ENCODE data around the gene SLC4A2.

SLC4A2 gene

DNA sequence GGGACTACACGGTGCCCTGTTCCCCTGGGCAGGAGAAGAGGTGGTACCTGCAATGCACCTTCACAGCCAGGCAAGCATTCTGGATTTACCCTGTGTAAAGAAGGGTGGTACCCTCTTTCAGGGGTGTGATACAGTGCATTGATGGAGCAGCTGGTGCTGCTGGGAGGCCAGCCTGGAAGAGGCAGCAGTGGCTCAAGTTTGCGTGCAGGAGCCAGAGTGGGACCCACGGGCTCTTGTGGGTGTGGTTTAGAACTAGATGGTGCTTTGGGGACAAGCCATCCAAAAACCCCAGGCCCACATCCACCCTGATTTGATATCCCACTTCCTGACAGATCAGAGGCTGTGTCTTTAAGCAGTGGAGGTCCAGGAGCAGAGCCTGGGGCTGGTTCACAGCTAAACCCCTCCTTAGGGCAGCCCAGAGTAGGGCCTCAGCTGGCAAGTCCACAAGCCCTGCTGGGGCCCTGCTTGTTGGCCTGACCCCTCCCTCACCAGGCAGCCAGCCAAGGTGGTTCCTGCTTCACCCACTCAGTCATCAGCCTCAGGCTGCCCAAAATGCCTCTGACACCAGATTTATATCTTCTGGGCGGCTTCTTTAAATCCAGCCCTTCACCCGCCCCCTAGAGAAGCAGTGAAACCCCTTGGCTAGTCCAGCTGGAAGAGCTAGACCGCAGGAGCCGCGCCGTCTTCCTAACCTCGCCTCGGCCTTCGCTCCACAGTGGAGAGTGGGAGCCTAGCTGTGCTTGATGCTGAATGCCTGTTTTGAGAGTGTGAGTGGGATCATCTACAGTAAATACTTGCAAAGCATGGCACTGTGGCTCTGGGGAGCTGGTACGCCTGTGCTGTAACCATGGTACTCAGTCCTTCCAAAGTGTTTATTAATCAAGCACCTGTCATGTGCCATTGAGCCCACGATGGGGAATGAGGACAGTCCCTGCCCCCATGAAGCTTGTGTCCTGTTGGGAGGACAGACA, 12.5 kb upstream of the SLC4A2 start:
- DNase-seq, result no peak

DNA sequence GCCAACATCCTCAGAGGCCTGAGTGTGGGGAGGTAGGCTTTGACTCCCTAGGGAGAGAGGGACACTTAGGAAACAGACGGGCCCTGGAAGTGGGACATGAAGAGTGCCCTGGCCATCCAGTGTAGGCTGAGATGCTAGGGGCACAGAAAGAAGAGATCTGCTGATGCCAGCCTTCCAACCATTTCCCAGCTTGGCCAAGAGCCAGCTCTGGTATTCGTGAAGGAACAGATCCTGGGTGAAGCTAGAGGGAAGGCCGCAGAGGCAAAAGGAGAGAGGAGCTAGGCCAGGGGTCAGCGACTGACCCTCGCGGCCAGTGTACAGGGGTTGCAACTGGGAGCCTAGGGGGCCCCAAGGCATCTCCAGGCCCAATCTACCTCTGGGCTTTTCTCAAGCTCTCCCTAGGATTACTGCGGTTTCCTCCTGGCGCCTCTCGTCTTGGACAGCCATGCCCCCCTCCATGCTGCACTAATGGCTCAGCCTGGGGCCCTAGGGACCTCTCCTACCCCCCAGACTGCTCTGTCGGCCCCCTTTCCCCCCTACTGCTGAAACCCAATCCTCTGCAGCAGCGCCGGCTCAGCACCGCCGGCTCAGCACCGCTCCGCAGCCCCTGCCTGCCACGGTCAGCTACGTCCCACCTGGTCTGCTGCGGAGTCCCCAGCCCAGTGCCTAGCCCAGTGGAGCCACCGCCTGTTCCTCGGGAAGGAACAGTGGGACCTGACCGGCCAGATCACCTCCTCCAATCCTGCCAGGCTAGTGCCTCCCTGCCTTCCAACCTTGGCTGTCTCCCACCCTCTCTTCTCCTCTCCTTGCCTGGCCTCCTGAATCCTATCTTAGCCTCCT, 11.2 kb upstream of the SLC4A2 start, which contains the start of gene ASIC3:
ASIC3 (plus strand) TSS at position 556 of the 840 bp plus-strand sequence. CDS start 355 bp downstream, outside the sequence.
- DNase-seq, result no peak

DNA sequence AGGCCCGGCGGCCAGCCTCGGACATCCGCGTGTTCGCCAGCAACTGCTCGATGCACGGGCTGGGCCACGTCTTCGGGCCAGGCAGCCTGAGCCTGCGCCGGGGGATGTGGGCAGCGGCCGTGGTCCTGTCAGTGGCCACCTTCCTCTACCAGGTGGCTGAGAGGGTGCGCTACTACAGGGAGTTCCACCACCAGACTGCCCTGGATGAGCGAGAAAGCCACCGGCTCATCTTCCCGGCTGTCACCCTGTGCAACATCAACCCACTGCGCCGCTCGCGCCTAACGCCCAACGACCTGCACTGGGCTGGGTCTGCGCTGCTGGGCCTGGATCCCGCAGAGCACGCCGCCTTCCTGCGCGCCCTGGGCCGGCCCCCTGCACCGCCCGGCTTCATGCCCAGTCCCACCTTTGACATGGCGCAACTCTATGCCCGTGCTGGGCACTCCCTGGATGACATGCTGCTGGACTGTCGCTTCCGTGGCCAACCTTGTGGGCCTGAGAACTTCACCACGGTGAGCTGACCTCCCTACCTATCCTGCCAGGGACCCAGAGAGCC, 10.4 kb upstream of the SLC4A2 start:
- DNase-seq, result no peak

GRCh38 chr7:151051108-151051507, 8.3 kb upstream of the SLC4A2 start:
- peak; percentile 39 for DNase-seq

GRCh38 chr7:151053096-151053495, 6.3 kb upstream of the SLC4A2 start:
- no peak for DNase-seq

DNA sequence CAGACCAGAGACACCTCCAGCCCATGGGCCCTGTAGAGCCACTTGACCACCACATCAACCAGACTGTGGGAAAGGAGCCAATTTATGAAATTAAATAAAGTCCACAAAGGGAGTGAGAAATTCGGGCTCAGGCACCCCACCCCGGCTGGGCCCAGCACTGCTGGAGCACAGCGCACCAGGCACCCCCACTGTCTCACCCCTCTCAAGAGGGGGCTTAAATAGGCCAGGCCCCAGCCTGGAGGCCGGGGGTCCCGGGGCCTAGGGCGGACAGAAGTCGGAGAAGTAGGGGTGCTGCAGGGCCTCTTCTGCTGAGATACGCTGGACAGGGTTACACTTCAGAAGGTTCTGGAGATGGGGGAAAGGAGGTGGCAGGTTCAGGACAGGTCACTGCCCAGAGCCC, 5.6 kb upstream of the SLC4A2 start:
- no peak for DNase-seq

DNA sequence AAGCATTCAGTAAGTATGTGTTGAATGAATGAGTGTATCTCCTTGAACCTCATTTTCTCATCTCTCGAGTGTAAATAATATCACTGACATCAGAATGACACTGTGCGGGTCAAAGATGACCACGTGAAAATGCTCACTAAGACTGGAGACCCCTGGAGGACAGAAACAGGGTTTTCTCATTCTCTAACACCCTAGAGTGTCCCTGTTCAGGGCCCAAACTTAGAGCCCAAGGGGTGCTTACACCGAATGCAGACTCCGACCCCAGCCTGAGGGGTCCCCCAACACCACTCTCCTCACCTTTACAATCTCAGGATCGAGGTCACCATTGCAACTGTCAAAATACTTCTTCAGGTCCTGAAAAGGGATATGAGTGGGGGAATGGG, 3.1 kb upstream of the SLC4A2 start:
- no peak for DNase-seq

DNA sequence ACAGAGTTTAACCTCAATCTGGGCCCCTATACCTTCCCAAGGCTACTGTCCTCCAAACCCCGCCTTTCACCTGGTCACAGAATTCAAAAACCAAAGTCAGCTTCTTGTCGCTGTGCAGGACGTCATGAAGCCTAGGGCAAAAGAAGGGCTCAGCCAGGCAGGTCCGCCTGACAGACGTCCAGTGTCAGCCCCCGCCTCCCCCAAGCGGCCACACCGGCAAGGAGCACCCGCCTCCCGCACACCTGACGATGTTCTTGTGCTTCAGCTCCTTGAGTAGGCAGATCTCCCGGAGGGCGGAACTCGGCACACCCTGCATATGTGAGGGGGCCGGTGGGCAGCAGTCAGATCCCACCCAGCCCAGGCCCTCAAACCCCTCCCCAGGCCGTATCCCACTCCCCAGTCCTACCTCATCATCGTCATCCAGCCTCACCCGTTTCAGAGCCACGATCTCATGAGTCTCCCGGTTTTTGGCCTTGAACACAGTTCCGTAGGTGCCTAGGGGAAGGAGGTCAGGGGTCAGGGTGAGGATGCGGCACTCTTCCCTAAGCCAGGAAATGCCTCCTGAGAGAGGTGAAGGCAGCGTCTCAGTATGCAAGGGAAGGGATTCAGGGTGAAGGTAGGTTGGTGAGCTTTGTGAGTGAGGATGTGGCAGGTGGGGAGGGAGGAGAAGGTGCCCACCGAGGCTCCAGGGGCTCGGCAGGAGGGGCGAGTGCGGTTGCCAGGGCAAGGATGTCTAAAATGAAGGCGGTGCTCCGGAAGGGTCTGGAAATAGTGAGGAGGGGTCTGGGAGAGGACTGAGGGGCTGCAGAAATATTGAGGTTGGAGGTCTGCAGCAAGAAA, 2.5 kb upstream of the SLC4A2 start:
- no peak for DNase-seq

DNA sequence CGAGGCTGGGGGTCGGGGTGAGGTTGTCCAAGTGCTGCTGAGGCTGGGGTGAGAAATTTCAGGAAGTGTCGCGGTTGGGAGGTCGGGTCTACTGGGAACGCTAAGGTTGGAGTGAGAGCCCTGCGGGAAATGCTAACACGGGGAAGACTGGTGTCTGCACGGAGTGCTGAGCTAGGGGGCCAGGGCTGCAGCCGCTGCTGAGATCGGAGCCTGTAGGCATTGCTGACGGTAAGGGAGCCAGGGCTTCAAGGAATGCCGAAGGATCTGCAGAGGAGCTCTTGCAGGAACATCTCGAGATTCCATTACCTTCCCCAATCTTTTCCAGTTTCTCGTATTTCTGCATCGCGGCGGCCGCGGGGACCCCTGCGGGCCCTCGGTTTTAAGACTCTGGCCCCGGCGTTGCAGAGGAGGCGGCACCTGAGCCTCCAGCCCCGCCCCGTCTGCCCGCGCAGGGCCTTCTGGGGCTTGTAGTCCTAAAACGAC, 1.8 kb upstream of the SLC4A2 start, which contains the start of gene CDK5:
CDK5 (minus strand) TSS at position 392 of the 483 bp plus-strand sequence; CDS start at position 343, 49 bp downstream.
- DNase-seq, result no peak

GRCh38 chr7:151057989-151058780, 1.2 kb upstream of the SLC4A2 start:
- peak; percentile 97 for DNase-seq

DNA sequence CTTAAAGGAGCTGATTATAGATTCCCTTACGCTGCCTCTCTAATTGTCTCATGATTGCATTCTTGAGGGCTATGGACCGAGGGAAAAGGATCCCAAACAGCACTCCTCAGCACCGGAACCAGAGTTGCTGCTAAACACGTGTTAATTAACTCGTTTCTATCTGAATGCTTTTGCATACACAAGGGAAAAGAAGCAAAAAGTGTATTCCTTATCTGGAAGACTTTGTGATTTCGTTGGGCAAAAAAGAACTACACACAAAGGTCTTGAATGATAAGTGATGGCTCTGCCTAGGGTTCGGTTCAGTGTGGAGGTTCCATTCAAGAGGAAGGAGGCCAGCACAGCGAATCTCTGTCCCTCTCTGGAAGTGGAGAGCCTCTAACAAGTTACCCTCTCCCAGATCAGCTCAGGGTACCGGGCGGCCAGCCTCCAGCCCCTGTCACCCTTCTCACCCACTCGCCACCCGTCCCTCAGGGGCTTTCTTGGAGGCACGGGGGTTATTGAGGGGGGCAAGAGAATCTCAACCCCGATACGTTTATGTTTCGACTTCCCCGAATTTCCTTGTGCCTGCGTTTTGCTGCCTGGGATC, 515 bp upstream of the SLC4A2 start:
- no peak for DNase-seq

GRCh38 chr7:151060113-151060415, 675 bp downstream of the SLC4A2 start:
- DNase-seq, result no peak

- no peak for DNase-seq
Observed at GRCh38 chr7:151060416-151061212, 1.2 kb downstream of the SLC4A2 start.

GRCh38 chr7:151061213-151062110, 2.1 kb downstream of the SLC4A2 start:
- DNase-seq, result no peak

GRCh38 chr7:151062111-151062398, 2.7 kb downstream of the SLC4A2 start:
- DNase-seq, result no peak

DNA sequence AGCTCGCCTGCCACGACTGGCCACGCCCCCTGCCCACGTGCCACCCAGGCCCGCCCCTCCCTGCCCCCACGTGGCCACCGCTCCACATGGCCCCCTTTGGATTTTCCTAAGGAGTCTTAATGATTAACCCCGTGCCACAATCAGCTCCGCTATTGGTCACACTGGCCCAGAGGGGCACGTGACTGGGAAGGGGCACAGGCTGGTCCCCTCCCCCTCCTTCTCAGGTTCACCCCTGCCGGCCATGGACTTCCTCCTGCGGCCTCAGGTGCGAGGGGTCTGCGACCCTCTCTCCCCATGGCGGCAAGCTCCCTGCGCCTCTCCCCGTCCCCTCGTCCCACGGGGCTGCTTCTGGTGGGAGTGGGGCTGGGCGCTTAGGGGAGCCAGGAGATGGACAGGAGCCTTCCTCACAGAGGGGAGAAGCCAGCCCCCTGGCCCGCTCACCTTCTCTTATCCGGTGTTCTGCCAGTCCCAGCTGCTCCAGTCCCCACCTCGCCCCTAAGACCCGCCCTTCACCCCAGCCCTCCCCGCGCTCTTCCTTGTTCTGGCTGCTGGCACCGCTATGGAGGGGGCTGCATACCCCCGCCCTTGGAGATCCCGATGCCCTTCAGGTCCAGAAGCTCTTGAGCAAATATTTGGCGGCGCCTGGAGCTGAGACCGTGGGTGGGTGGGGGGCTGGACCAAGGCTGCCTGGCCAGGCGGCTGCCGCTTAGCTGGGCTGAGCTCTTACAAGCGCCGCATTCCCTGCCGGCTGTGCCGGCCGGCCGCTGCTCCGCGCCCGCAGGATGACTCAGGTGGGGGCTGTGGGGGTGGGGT, 3.2 kb downstream of the SLC4A2 start:
- no peak for DNase-seq

DNA sequence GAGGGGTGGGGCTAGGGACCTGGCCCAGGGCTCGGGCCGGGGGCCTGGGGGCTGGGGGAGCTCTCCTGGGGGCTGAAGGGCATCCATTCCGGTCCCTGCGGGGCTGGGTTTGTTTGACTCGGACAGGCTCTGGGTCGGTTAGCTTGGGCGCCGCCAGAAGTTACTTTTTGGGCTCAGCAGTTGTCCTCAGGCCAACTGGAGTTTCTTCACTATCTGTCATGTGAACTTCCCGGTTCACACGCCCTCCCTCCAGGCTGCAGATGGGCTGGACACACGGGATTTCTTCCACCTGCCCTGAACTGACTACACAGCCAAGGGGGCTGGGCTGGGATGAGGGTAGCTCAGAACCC, 3.8 kb downstream of the SLC4A2 start:
- DNase-seq, result no peak

DNA sequence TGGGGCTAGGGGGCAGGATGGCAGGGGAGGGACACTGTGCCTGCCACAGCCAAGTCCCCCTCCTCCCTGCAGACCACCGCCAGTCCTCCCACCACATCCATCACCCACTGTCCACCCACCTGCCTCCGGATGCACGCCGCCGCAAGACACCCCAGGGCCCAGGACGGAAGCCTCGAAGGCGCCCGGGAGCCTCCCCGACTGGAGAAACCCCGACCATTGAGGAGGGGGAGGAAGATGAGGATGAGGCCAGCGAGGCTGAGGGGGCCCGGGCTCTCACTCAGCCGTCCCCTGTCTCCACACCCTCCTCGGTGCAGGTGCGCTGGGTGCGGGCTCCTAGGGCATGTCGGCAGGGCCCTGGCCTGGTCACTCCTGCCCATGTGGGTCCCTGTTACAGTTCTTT, 5.1 kb downstream of the SLC4A2 start:
- DNase-seq, result no peak

Data from effector CD4-positive, alpha-beta T cell (primary cell).